MM.1S (cell line): ENCODE results near the gene NANS.

Source experiments
- EZH2phosphoT487 ChIP-seq: fragments of 300-600 bp; sonication (generic); IDR thresholded peaks from 2 replicates; pipeline ENCODE4 v1.6.1; 2018; ENCODE audit warnings: antibody characterized with exemption, low read length
- TF ChIP-seq, protein P1 (sequence below): fragments of 300-600 bp; sonication (generic); IDR thresholded peaks from 2 replicates; pipeline ENCODE4 v1.5.1; 2016; ENCODE audit warnings: antibody characterized with exemption, low read length, mixed read lengths

DNA sequence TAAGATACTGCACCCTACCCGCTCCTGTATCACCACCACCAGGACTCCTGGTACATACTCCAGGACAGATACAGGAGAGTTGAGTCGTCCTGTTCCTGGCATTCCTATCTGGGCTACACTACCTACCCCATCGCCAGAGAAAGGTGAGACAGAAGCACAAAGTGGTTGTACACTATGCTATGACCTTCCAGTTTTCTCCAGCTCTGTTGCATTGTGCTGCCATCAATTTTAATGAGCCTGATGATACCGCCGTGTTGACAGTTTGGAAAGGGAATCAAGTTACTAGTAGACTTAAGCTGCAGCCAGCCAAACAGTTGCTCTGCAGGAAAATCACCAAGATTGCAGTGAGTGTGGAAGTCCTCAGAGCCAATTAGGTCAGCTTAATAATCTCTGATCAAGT, 38.2 kb upstream of the NANS start:
- TF ChIP-seq, protein P1, sequence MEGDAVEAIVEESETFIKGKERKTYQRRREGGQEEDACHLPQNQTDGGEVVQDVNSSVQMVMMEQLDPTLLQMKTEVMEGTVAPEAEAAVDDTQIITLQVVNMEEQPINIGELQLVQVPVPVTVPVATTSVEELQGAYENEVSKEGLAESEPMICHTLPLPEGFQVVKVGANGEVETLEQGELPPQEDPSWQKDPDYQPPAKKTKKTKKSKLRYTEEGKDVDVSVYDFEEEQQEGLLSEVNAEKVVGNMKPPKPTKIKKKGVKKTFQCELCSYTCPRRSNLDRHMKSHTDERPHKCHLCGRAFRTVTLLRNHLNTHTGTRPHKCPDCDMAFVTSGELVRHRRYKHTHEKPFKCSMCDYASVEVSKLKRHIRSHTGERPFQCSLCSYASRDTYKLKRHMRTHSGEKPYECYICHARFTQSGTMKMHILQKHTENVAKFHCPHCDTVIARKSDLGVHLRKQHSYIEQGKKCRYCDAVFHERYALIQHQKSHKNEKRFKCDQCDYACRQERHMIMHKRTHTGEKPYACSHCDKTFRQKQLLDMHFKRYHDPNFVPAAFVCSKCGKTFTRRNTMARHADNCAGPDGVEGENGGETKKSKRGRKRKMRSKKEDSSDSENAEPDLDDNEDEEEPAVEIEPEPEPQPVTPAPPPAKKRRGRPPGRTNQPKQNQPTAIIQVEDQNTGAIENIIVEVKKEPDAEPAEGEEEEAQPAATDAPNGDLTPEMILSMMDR: no peak
- no peak for TF ChIP-seq EZH2phosphoT487
